Measurements from ENCODE around the gene UBFD1.

GRCh38 chr16:23607726-23608125 lies 50.2 kb downstream of the UBFD1 start:
- TF ChIP-seq CTCF (IDR thresholded peaks at IDR 0.05) (no peak), POLR2A (IDR thresholded peaks at IDR 0.05) (no peak)

Data from body of pancreas (tissue), 4 donors.